ENCODE measurements around the gene TK2. TPM values are rescaled to one million over a fixed set of nuclear protein-coding genes. Genes with fewer than 3 reads are reported as not detected.
"Not testable (repeated sequence)": the region's sequence is repeated elsewhere in the genome, so short reads cannot be mapped to it uniquely, and the experiment has no call there.

TK2 gene
- total RNA-seq, 1 experiment from 2014 or later, result 40.6 TPM

DNA sequence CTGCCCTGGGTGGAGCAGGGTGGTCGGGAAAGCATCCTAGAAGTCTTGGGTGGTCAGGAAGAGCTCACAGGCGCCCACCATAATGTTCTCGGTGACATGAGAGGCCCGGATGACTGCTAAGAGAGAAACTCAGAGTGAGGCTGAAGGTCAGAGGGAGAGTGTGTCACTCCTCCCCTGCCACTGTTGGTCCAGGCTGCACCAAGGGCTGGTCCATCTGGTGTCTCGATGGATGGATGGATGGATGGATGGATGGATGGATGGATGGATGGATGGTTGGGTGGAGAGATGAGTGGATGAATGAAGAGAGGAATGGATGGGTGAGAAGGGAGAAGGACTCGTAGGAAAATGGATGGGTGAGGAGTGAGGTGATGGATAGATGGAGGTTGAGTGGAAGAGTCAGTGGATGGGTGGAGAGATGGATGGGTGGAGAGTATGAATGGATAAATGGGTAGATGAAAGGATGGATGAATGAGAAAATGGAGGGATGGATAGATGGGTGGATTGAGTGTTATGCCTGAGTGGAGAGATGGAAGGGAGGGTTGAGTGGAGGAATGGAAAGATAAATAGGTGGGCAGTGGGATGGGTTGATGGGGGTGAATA, 79.9 kb downstream of the TK2 start:
- DNase-seq (ENCODE audit: low read depth), result no peak

DNA sequence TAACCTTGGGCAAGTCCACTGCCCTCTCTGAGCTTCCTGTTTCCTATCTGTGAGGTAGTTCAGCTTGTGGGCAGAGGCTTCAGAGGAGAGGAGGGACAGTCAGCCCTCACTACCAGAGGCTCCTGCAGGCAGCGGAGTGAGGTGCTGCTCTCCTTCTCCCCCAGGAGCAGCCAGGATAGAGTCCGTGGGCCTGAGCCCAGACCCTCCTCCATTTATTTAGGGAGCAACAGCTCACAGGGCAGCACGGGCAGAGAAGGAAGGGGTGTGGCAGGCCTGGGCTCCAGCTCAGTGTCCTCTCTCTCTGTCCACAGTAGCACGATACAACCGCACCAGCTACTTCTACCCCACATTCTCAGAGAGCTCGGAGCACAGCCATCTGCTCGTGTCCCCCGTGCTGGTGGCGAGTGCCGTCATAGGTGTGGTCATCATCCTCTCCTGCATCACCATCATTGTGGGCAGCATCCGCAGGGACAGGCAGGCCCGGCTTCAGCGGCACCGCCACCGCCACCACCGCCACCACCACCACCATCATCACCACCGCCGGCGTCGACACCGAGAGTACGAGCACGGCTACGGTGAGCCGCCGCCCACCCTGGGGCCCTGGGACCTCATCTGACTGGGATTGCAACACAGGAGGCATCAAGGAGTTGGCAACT, 80.5 kb downstream of the TK2 start:
- no peak for DNase-seq (ENCODE audit: low read depth)

DNA sequence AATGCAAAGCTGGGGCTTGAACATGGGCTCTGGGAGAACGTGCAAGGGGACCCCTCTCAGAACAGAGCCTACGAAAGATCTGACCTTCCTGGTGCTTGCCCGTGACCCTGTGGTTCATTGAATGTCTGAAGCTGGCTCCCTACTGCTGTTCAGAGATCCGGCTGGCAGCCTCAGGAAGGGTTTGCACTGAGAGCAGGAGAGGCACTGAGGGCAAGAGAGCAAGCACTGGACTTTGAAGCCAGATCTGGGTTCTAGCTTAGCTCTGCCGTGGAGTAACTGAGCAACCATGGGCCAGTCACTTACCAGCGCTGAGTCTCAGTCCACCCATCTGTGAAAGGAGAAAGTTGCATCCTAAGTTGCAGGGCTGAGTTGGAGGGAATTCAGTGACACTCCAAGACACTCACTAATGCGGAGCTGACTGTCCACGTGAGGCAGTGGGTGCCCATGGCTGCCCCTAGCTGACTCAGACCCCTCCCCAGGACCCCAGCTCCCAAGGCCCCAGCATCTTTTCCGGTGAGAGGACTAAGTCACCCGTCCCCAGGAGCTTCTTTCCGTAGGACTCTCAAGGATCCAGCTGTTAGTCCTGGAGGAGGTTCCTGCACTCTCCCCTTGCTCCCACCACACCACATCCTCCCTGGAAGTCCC, 81.5 kb downstream of the TK2 start:
- DNase-seq (ENCODE audit: low read depth), result no peak

DNA sequence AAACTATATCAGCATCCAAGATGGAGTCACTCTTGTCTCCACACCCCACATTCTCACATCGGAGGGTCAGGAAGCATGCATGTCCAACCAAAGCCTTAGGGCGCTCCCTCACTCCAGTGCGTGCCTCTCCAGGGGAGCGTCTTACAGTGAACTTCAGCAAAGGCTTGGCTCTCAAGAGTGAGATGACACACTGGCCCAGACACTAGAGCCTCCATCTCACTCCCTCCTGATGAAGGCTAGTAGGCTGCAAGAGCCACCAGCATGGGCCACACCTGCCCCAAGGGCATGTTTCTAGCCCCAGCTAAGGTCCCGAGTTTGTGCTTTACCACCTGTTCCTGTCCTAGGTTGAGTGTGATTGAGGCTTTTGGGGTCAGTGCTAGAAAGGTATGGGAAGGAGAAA, 82.3 kb downstream of the TK2 start:
- DNase-seq (ENCODE audit: low read depth), result no peak

DNA sequence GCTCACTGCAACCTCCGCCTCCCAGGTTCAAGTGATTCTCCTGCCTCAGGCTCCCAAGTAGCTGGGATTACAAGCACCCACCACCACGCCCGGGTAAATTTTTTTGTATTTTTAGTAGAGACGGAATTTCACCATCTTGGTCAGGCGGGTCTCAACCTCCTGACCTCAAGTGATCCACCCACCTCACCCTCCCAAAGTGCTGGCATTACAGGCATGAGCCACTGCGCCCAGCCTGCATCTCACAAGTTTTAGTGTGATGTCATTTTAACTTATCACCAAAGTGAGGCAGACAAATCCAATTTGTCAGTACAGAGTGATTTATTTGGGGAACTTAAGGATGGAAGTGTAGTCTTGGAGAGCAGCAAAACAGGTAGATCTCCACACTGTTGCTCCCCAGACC, 83.3 kb downstream of the TK2 start:
- DNase-seq (ENCODE audit: low read depth), result not testable (repeated sequence)

DNA sequence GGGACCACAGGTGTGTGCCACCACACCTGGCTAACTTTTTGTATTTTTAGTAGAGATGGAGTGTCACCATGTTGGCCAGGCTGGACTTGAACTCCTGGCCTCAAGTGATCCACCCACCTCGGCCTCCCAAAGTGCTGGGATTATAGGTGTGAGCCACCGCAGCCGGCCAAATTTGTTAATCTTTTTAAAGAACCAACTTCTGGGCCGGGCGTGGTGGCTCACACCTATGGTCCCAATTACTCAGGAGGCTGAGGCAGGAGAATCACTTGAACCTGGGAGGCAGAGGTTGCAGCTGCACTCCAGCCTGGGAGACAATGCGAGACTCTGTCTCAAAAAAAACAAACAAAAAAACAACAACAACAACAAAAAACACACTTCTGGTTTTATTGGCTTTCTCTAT, 84.0 kb downstream of the TK2 start:
- DNase-seq (ENCODE audit: low read depth), result not testable (repeated sequence)

DNA sequence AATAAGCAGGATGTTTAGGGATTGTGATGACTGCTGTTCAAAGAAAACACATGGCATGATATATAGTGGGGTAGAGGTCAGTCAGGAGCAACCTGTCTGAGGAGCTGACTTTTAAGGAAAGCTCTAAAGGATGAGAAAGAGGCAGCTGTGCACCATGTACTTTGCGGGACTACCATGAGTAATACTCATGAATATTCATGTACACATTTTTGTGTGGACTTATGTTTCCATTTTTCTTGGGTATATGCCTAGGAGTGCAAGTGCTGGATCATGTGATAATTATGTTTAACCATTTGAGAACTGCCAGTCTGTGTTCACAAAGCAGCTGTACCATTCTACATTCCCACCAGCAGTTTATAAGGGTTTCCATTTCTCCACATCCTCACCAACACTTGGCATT, 87.0 kb downstream of the TK2 start:
- peak; percentile 77 for DNase-seq (ENCODE audit: low read depth)

DNA sequence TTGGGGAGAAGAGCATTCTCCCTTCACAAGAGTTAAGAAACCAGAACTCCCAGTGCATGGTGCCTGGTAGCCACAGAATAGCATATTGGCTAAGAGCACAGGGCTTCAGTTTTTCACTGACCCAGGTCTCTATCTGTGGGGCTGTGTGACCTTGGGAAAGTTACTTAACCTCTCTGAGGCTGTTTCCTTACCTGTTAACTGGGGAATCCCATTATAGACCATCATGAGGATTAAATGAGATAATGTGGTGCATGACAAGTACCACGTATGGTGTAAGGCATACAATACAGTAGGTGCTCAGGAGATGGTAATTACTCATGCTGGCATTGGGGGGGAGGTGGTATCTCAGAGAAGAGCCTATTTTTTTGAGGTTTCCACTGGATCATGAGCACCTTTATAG, 89.2 kb downstream of the TK2 start:
- DNase-seq (ENCODE audit: low read depth), result no peak

DNA sequence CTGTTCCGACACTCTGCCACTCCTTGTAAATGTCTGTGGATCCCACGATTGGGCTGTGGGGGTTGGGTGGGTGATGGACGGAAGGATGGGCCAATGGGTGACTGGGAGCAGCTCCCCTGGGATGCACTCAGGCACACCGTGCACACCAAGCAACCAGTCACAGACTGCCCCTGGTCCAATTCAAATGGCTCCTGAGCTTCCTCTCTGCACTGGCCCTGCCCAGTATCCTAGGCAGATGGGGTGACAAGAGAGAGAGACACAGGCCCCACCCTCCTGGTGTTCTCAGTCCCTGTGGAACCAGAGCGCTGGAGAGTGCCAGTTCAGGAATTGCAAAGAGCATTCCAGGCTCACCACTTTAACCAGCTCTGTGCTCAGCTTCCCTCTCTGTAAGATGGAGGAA, 90.0 kb downstream of the TK2 start:
- no peak for DNase-seq (ENCODE audit: low read depth)

DNA sequence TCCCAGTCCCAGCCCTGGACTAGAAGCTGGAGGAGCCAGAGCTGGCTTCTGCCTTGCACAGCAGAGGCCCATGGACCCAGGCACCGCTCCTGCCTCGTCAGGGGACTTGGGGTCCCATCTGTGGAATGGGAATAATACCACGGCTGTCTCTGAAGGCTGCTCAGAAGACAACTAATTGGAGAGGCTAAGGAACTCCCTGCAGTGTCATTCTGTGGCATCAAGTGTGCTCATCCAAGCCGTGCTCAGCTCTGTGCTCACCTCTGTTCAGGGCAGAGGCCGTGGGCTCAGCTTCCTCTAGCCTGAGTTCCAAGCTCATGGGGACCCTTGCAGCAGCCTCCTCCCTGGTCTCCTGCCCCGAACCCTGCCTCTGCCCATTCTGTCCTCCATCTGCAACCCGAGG, 91.1 kb downstream of the TK2 start:
- DNase-seq (ENCODE audit: low read depth), result no peak

DNA sequence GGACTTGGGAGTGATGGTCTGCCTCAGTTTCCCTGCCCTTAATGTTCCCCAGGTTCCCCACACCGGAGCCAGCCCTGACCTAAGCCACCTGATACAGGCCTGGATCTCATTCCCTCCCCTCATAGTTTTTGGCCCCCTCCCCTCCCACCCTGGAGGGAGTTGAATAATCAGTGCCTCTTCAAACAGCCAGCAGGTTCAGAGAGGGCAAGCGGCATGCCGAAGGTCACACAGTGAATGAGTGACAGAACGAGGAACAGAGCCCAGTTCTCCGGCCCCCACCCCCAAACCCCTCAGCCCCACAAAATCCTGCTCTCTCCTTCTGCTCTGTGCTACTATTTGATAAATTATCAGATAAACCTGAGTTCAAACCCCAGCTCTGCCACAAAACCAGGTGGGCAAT, 91.6 kb downstream of the TK2 start:
- no peak for DNase-seq (ENCODE audit: low read depth)

Other genes starting within 250 kb of the TK2 start
- gene CDH5, start 183.4 kb downstream of the TK2 start, total RNA-seq (2014; rRNA removed), result not detected in 2 replicates
- gene BEAN1, start 122.8 kb downstream of the TK2 start, total RNA-seq (2014; rRNA removed), result 0.19 and 1.4 TPM in 2 replicates
- gene CKLF, start 2.5 kb upstream of the TK2 start, total RNA-seq (2014; rRNA removed), result 84.8 and 111 TPM in 2 replicates
- 3.7 and 4.3 TPM in 2 replicates for gene CMTM1, start 16.3 kb upstream of the TK2 start, total RNA-seq (2014; rRNA removed)
- not detected in 2 replicates for gene CMTM2, start 29.3 kb upstream of the TK2 start, total RNA-seq (2014; rRNA removed)
- 25.5 and 30.2 TPM in 2 replicates for gene CMTM3, start 54.6 kb upstream of the TK2 start, total RNA-seq (2014; rRNA removed)
- 11.9 and 16.4 TPM in 2 replicates for gene CMTM4, start 146.6 kb upstream of the TK2 start, total RNA-seq (2014; rRNA removed)
- 110 and 117 TPM in 2 replicates for gene DYNC1LI2, start 201.5 kb upstream of the TK2 start, total RNA-seq (2014; rRNA removed)

Data from LHCN-M2 (cell line).